Lung (tissue), 12 donors: ENCODE measurements around the gene IFT122. TPM values are rescaled to one million over a fixed set of nuclear protein-coding genes. Genes with fewer than 3 reads are reported as not detected.
"Not testable (repeated sequence)": the region's sequence is repeated elsewhere in the genome, so short reads cannot be mapped to it uniquely, and the experiment has no call there.

Experiments
- ATAC-seq: fragments of 200-7000 bp; cut with Tn5 transposase; one replicate; pipeline ENCODE4 v1.9.1; 2020; ENCODE audit warnings: moderate number of reproducible peaks; ENCODE audit not compliant: insufficient read depth, low FRiP score
- DNase-seq, 3 donors: peaks; one replicate each; pipeline ENCODE4 v3.0.0-alpha.2; 2013 to 2017
- H3K27ac ChIP-seq, 2 donors: one replicate each; pipeline ENCODE4 v1.5.1; 2013; ENCODE audit warnings: mild to moderate bottlenecking in 2 of 2, moderate library complexity in 2 of 2, control low read depth in 1 of 2, inconsistent platforms in 1 of 2, low read depth in 1 of 2, low read length in 1 of 2
- H3K27me3 ChIP-seq, 3 donors: one replicate each; pipeline ENCODE4 v1.5.1; 2013; ENCODE audit warnings: low read length in 2 of 3; ENCODE audit not compliant: control insufficient read depth in 3 of 3, insufficient read depth in 3 of 3
- H3K36me3 ChIP-seq, 4 donors: one replicate each; pipeline ENCODE4 v1.5.1; 2013; ENCODE audit warnings: low read length in 4 of 4, mild to moderate bottlenecking in 1 of 4, moderate library complexity in 1 of 4; ENCODE audit not compliant: control insufficient read depth in 4 of 4, insufficient read depth in 4 of 4
- H3K4me1 ChIP-seq, 5 donors: one replicate each; pipeline ENCODE4 v1.5.1; 2013; ENCODE audit warnings: low read length in 5 of 5, mild to moderate bottlenecking in 2 of 5, moderate library complexity in 1 of 5; ENCODE audit not compliant: control insufficient read depth in 5 of 5, insufficient read depth in 5 of 5
- H3K4me3 ChIP-seq: one replicate; pipeline ENCODE4 v1.5.1; 2013; ENCODE audit warnings: mild to moderate bottlenecking, control low read depth, moderate library complexity
- H3K9ac ChIP-seq, 2 donors: one replicate each; pipeline ENCODE4 v1.5.1; 2013; ENCODE audit warnings: low read length in 2 of 2, control low read depth in 1 of 2; ENCODE audit not compliant: insufficient read depth in 1 of 2
- H3K9me3 ChIP-seq, 4 donors: one replicate each; pipeline ENCODE4 v1.5.1; 2013; ENCODE audit warnings: low read length in 3 of 4, mild to moderate bottlenecking in 1 of 4, moderate library complexity in 1 of 4; ENCODE audit not compliant: control insufficient read depth in 4 of 4, insufficient read depth in 3 of 4
- WGBS, 2 donors: extraction: QIAGEN DNeasy Blood & Tissue Kit; methylation state at CpG; one replicate each; pipeline ENCODE4 v1.1.7; 2013; 5-methylcytosine and 5-hydroxymethylcytosine counted together
- polyA plus RNA-seq, 2 donors: library from polyadenylated mRNA; stranded (reverse); fragments of 200-250 nt; gene quantifications; one replicate each; pipeline ENCODE4 v1.2.1, GENCODE V29; 2013
- total RNA-seq, 2 donors: library from RNA; depleted of rRNA in 1 of 2; stranded (reverse); fragments of >200 nt in 1 of 2; gene quantifications; one replicate each; pipeline ENCODE4 v1.2.1, GENCODE V29; 2014 to 2021
- TF ChIP-seq, protein P1 (sequence below): IDR thresholded peaks from 2 replicates; pipeline ENCODE4 v1.5.1; 2012; ENCODE audit warnings: mild to moderate bottlenecking; ENCODE audit errors: control extremely low read depth, extremely low read depth
- donor health status: control.
- donor health status: control.
- donor health status: Bipolar disorder and iron deficiency.
- donor health status: healthy.
- donor health status: DM: yes; HTN: yes; CAD: no.

Gene IFT122
- total and polyA plus RNA-seq, 4 donors: 11.0 to 65.7 (median 31.7) TPM

DNA sequence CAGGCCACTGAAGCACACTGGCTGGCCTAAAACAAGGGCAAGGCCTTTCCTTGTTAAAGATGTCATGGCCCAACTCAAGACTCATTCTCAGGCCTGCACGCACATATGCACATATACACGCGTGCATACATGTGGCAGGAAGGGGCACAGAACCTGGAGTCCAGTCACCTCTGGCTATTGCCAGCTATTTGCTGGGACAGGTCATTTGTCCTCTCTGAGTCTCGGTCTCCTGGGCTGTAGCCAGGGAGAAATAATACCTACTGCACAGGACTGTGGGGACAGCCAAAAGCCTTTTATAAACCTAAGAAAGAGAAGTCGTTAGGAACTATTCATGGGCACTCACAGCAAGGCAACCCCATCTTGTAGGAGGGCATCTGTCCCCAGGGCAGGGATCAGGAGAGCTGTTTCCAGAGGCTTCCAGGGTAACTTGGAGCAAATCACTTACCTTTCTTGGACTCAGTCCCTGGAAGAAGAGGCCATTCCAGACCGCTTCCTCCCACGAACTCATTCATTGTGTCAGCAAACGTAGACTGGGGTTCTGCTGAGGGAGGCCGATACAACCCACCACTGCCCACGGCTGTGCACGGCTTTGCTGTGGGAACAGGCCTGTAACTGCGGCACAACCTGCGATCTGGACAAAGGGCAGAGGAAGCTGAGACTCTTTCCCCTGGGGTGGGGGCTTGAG is 47.3 kb downstream of the IFT122 start:
- no peaks in the 10 kb centered on the region for H3K9me3 ChIP-seq
- 90 to 96% methylated on average over 13 of the region's 13 CpGs for WGBS, 2 donors
- peaks cover 0 to 24% (median 16%) of the 10 kb centered on the region in 5 donors for H3K4me1 ChIP-seq
- H3K27me3 ChIP-seq: no peaks in the 10 kb centered on the region
- DNase-seq (no peak), ATAC-seq (no peak)
- no peak overlapping the region for H3K4me3 ChIP-seq
- H3K9ac ChIP-seq: no peak overlapping the region
- TF ChIP-seq, protein P1, sequence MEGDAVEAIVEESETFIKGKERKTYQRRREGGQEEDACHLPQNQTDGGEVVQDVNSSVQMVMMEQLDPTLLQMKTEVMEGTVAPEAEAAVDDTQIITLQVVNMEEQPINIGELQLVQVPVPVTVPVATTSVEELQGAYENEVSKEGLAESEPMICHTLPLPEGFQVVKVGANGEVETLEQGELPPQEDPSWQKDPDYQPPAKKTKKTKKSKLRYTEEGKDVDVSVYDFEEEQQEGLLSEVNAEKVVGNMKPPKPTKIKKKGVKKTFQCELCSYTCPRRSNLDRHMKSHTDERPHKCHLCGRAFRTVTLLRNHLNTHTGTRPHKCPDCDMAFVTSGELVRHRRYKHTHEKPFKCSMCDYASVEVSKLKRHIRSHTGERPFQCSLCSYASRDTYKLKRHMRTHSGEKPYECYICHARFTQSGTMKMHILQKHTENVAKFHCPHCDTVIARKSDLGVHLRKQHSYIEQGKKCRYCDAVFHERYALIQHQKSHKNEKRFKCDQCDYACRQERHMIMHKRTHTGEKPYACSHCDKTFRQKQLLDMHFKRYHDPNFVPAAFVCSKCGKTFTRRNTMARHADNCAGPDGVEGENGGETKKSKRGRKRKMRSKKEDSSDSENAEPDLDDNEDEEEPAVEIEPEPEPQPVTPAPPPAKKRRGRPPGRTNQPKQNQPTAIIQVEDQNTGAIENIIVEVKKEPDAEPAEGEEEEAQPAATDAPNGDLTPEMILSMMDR: no peak
- peak overlapping the region in 1 of 2 donors; percentile 59 for H3K27ac ChIP-seq
- H3K36me3 ChIP-seq: peaks cover 0 to 48% (median 15%) of the 10 kb centered on the region in 4 donors

- peaks cover 0 to 44% (median 13%) of the 10 kb centered on the region in 4 donors for H3K36me3 ChIP-seq
- WGBS, 2 donors: 94 to 100% methylated on average over 4 of the region's 4 CpGs
- not testable (repeated sequence) for ATAC-seq
Observed at GRCh38 chr3:129487868-129488335, 47.9 kb downstream of the IFT122 start.

DNA sequence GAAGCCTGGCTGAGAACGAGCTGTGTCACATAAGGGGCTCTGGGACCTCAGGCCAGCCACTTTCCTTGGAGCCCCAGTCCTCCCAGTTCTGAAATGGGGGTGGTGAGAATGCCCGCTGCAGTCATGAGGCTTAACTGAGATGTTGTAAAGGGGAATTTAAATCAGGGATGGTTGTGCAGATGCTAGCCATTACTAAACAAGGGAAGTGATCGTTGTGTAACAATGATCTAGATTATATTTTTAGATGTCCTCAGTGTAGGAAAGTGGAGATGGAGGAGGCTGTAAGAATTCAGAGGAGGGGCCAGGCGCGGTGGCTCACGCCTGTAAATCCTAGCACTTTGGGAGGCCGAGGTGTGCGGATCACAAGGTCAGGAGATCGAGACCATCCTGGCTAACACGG is 49.2 kb downstream of the IFT122 start:
- ATAC-seq, H3K9ac ChIP-seq, DNase-seq, H3K27me3 ChIP-seq, H3K4me3 ChIP-seq, H3K27ac ChIP-seq, H3K9me3 ChIP-seq: not testable (repeated sequence)
- peaks cover 0 to 42% (median 10%) of the 10 kb centered on the region in 4 donors for H3K36me3 ChIP-seq
- peaks cover 0 to 21% (median 16%) of the 10 kb centered on the region in 5 donors for H3K4me1 ChIP-seq
- 61 to 82% methylated on average over 10 of the region's 10 CpGs for WGBS, 2 donors

More at GRCh38 chr3:129487868-129488335, 47.9 kb downstream of the IFT122 start:
- not testable (repeated sequence) for H3K9ac ChIP-seq, H3K27ac ChIP-seq, H3K27me3 ChIP-seq, DNase-seq, H3K9me3 ChIP-seq, H3K4me3 ChIP-seq
- H3K4me1 ChIP-seq: peaks cover 0 to 21% (median 16%) of the 10 kb centered on the region in 5 donors

GRCh38 chr3:129490273-129490675 is 50.2 kb downstream of the IFT122 start:
- H3K9me3 ChIP-seq: no peaks in the 10 kb centered on the region
- WGBS, 2 donors: 20 to 23% methylated on average over 5 of the region's 5 CpGs

DNA sequence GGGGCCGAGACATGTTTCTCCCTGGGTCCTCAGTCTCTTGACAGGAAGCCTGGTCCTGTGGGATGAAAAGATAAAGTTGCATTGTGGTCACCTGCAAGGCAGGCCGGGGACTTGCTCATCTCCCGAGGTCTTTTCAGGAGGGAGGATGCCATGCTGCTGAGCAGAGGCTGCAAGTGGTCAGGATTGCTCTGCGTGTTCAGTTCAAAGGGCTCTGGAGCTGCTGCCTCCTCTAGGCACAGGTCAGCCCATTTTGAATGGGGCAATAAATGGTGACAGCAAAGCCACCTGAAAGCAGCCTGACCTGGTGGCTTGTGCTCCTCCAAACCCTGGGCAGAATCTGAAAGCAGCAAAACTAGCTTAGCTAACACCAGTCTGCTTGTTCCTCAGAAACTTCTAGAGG is 51.1 kb downstream of the IFT122 start:
- Histone ChIP-seq H3K27ac (peak overlapping the region in 1 of 2 donors; percentile 83), H3K36me3 (peaks cover 0 to 42% (median 4%) of the 10 kb centered on the region in 4 donors), H3K4me1 (peaks cover 0 to 23% (median 8%) of the 10 kb centered on the region in 5 donors)
- H3K4me3 ChIP-seq, DNase-seq, H3K9ac ChIP-seq, H3K9me3 ChIP-seq, ATAC-seq, H3K27me3 ChIP-seq: not testable (repeated sequence)
- WGBS, 2 donors: 84 to 86% methylated on average over 4 of the region's 4 CpGs

More at GRCh38 chr3:129490273-129490675, 50.2 kb downstream of the IFT122 start:
- H3K4me3 ChIP-seq: no peak overlapping the region
- DNase-seq (peak; percentile 80 to 87 (median 83)), ATAC-seq (peak; percentile 78)
- H3K27ac ChIP-seq: peak overlapping the region; percentile 36 to 83
- H3K9ac ChIP-seq: no peak overlapping the region
- H3K27me3 ChIP-seq: peaks cover 0 to 4% (median 0%) of the 10 kb centered on the region in 3 donors
- TF ChIP-seq, protein P1: peak; percentile 73
- peaks cover 0 to 21% (median 16%) of the 10 kb centered on the region in 5 donors for H3K4me1 ChIP-seq
- H3K36me3 ChIP-seq: peaks cover 0 to 39% (median 5%) of the 10 kb centered on the region in 4 donors
